ENCODE data around the gene ZYG11B.

DNA sequence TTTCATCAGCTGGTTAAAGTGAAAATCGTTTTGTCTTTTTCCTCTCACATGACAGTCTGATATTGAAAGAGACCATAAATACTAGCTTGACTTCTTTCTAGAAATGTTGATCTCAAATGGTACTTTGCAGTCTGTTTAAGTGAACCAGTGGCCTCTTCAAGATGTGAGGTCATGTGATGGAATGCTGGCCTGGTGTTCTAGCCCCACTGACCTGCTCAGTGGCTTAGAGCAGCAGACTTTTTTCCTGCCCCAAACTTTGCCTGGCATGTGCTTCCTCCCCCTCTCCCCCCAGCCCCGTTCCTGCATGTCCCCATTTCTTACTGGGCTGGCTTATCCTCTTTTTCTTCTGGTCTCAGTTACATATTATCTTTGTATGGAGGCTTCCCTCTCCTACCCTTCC, 150.6 kb downstream of the ZYG11B start:
- TF ChIP-seq, protein P1, sequence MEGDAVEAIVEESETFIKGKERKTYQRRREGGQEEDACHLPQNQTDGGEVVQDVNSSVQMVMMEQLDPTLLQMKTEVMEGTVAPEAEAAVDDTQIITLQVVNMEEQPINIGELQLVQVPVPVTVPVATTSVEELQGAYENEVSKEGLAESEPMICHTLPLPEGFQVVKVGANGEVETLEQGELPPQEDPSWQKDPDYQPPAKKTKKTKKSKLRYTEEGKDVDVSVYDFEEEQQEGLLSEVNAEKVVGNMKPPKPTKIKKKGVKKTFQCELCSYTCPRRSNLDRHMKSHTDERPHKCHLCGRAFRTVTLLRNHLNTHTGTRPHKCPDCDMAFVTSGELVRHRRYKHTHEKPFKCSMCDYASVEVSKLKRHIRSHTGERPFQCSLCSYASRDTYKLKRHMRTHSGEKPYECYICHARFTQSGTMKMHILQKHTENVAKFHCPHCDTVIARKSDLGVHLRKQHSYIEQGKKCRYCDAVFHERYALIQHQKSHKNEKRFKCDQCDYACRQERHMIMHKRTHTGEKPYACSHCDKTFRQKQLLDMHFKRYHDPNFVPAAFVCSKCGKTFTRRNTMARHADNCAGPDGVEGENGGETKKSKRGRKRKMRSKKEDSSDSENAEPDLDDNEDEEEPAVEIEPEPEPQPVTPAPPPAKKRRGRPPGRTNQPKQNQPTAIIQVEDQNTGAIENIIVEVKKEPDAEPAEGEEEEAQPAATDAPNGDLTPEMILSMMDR (IDR thresholded peaks at IDR 0.05): no peak
- TF ChIP-seq POLR2A (IDR thresholded peaks at IDR 0.05): no peak

All from suprapubic skin (tissue), 3 donors.